Psoas muscle (tissue), 8 donors: ENCODE measurements around the gene GLRA1. TPM values are rescaled to one million over a fixed set of nuclear protein-coding genes. Genes with fewer than 3 reads are reported as not detected.

Source experiments
- ATAC-seq, 4 donors: fragments of 200-7000 bp; cut with Tn5 transposase; one replicate each; pipeline ENCODE4 v1.9.1; 2020; ENCODE audit warnings: moderate library complexity in 3 of 4, mild to moderate bottlenecking in 2 of 4
- DNase-seq, 2 donors: peaks; one replicate each; pipeline ENCODE4 v3.0.0-alpha.2; 2020
- H3K27ac ChIP-seq: fragments of 200-600 bp; one replicate; pipeline ENCODE4 v1.8.0; 2022
- H3K27me3 ChIP-seq, 3 donors: fragments of 200-600 bp in 1 of 3; one replicate each; pipeline versions ENCODE4 v1.6.1 to v1.8.0; 2013 to 2022; ENCODE audit warnings: low read length in 2 of 3, mild to moderate bottlenecking in 2 of 3, moderate library complexity in 1 of 3; ENCODE audit not compliant: insufficient read depth in 3 of 3
- H3K36me3 ChIP-seq, 2 donors: fragments of 200-600 bp in 1 of 2; one replicate each; pipeline versions ENCODE4 v1.6.1 to v1.8.0; 2013 to 2022; ENCODE audit warnings: low read depth in 1 of 2, mild to moderate bottlenecking in 1 of 2, moderate library complexity in 1 of 2; ENCODE audit not compliant: insufficient read depth in 1 of 2
- H3K4me1 ChIP-seq: fragments of 200-600 bp; one replicate; pipeline ENCODE4 v1.8.0; 2022
- H3K4me3 ChIP-seq: fragments of 200-600 bp; one replicate; pipeline ENCODE4 v1.8.0; 2022; ENCODE audit warnings: mild to moderate bottlenecking
- H3K9me3 ChIP-seq: fragments of 200-600 bp; one replicate; pipeline ENCODE4 v1.8.0; 2022
- CTCF ChIP-seq: fragments of 200-600 bp; IDR thresholded peaks from one replicate; pipeline ENCODE4 v1.8.0; 2022; ENCODE audit warnings: antibody characterized with exemption
- WGBS, 3 donors: extraction: QIAGEN DNeasy Blood & Tissue Kit; methylation state at CpG; one replicate each; pipeline versions ENCODE4 v1.1.6 to v1.1.7; 2013; 5-methylcytosine and 5-hydroxymethylcytosine counted together
- intact Hi-C, 2 donors: fragments of 100-400 bp; cut with DNase I; formaldehyde crosslinking; loops; one replicate each; pipeline versions ENCODE4 v1.11.0 to v1.14.2; 2022
- polyA plus RNA-seq, 3 donors: library from polyadenylated mRNA; stranded (reverse); fragments of 200-250 nt; gene quantifications; one replicate each; pipeline ENCODE4 v1.2.3, GENCODE V29; 2013
- total RNA-seq, 4 donors: library from RNA; stranded (reverse); fragmentation: NEBNext Ultra II Directional in 2 of 4; extraction: Animal tissue kit (Norgen Biotek cat#: 25700) in 2 of 4; gene quantifications; one replicate each; pipeline versions ENCODE4 v1.2.1 to v1.2.4, GENCODE V29; 2021 to 2023
- donor health status: healthy with polysubstance abuse.
- donor health status: DM: no; HTN: no; CAD: no; lungs with moderate emphysema.
- donor health status: Bipolar disorder and iron deficiency.
- donor health status: healthy.
- donor health status: DM: yes; HTN: yes; CAD: no.
- donor health status: DM: no; HTN: no; CAD: no.
- donor health status: DM: no; HTN: no; CAD: no.
- donor health status: DM: yes; HTN: yes; CAD: no.

GLRA1 gene
- total and polyA plus RNA-seq, 7 donors = not detected

- no peak for TF ChIP-seq CTCF
- ATAC-seq (no peak), DNase-seq (no peak)
- intact Hi-C loops = no loop called here
- Histone ChIP-seq H3K9me3 (no peaks in the 10 kb centered on the region), H3K27ac (no peak overlapping the region), H3K36me3 (no peaks in the 10 kb centered on the region), H3K4me1 (no peaks in the 10 kb centered on the region), H3K4me3 (no peak overlapping the region), H3K27me3 (no peaks in the 10 kb centered on the region)
Observed at GRCh38 chr5:151904909-151905308, 19.7 kb downstream of the GLRA1 start.

- no peak for ATAC-seq
- no peak overlapping the region for H3K4me3 ChIP-seq
- H3K4me1 ChIP-seq = no peaks in the 10 kb centered on the region
- intact Hi-C loops = no loop called here
- TF ChIP-seq CTCF = no peak
- WGBS, 3 donors = 60 to 66% (median 64%) methylated on average over 6 of the region's 6 CpGs
- DNase-seq = no peak
- H3K27me3 ChIP-seq = no peaks in the 10 kb centered on the region
- no peaks in the 10 kb centered on the region for H3K9me3 ChIP-seq
- no peak overlapping the region for H3K27ac ChIP-seq
- H3K36me3 ChIP-seq = no peaks in the 10 kb centered on the region
Observed at GRCh38 chr5:151904127-151904526, 20.5 kb downstream of the GLRA1 start.

GRCh38 chr5:151903243-151903653 lies 21.4 kb downstream of the GLRA1 start:
- intact Hi-C loops = no loop called here
- H3K27ac ChIP-seq = no peak overlapping the region
- 60 to 67% (median 61%) methylated on average over 2 of the region's 2 CpGs for WGBS, 3 donors
- no peak for DNase-seq
- ATAC-seq = no peak
- no peaks in the 10 kb centered on the region for H3K36me3 ChIP-seq
- H3K9me3 ChIP-seq = no peaks in the 10 kb centered on the region
- H3K4me1 ChIP-seq = no peaks in the 10 kb centered on the region
- no peaks in the 10 kb centered on the region for H3K27me3 ChIP-seq
- TF ChIP-seq CTCF = no peak
- no peak overlapping the region for H3K4me3 ChIP-seq

- DNase-seq (no peak), ATAC-seq (no peak)
- H3K27ac ChIP-seq = no peak overlapping the region
- 79 to 83% (median 82%) methylated on average over 4 of the region's 4 CpGs for WGBS, 3 donors
- no peak overlapping the region for H3K4me3 ChIP-seq
- H3K4me1 ChIP-seq = no peaks in the 10 kb centered on the region
- H3K27me3 ChIP-seq = no peaks in the 10 kb centered on the region
- no peaks in the 10 kb centered on the region for H3K36me3 ChIP-seq
- TF ChIP-seq CTCF = no peak
- H3K9me3 ChIP-seq = no peaks in the 10 kb centered on the region
- intact Hi-C loops = no loop called here
Observed at GRCh38 chr5:151902215-151902614, 22.4 kb downstream of the GLRA1 start.

GRCh38 chr5:151901611-151902010 lies 23.0 kb downstream of the GLRA1 start:
- ATAC-seq = no peak
- no peak overlapping the region for H3K4me3 ChIP-seq
- no peaks in the 10 kb centered on the region for H3K27me3 ChIP-seq
- H3K27ac ChIP-seq = no peak overlapping the region
- no peak for TF ChIP-seq CTCF
- H3K9me3 ChIP-seq = no peaks in the 10 kb centered on the region
- H3K36me3 ChIP-seq = no peaks in the 10 kb centered on the region
- intact Hi-C loops = no loop called here
- H3K4me1 ChIP-seq = no peaks in the 10 kb centered on the region
- DNase-seq = no peak
